Keratinocyte (primary cell): ENCODE measurements around the gene NKD1. TPM values are rescaled to one million over a fixed set of nuclear protein-coding genes. Genes with fewer than 3 reads are reported as not detected.

Experiments used
- DNase-seq: peaks from one replicate; pipeline ENCODE4 v3.0.0-alpha.2; 2011; ENCODE audit warnings: low read depth, missing footprints, low spot score
- FAIRE-seq: peaks from 2 replicates; lab custom pipeline; 2011; peaks lifted over from hg19 to GRCh38; lab: Jason Lieb, UNC
- H2AFZ ChIP-seq: 2 replicates; pipeline ENCODE4 v1.6.0; 2012; ENCODE audit warnings: low read length, control low read depth, inconsistent platforms; ENCODE audit not compliant: control insufficient read depth
- H3K27ac ChIP-seq: 2 replicates; pipeline ENCODE4 v1.5.1; 2011; ENCODE audit warnings: low read length; ENCODE audit not compliant: control insufficient read depth, insufficient read depth
- H3K27me3 ChIP-seq: 3 replicates; pipeline ENCODE4 v1.6.0; 2011; ENCODE audit warnings: low read length; ENCODE audit not compliant: control insufficient read depth, insufficient read depth; ENCODE audit errors: extremely low read depth
- H3K36me3 ChIP-seq, 2 experiments: 2 replicates in 1 of 2; 3 replicates in 1 of 2; pipeline ENCODE4 v1.5.1; 2011; ENCODE audit warnings: low read length in 2 of 2, mild to moderate bottlenecking in 1 of 2; ENCODE audit not compliant: control insufficient read depth in 2 of 2, insufficient read depth in 2 of 2; ENCODE audit errors: extremely low read depth in 1 of 2
- H3K4me1 ChIP-seq: 3 replicates; pipeline ENCODE4 v1.5.1; 2011; ENCODE audit warnings: low read length; ENCODE audit not compliant: control insufficient read depth, insufficient read depth; ENCODE audit errors: extremely low read depth
- H3K4me2 ChIP-seq: 3 replicates; pipeline ENCODE4 v1.6.0; 2011; ENCODE audit warnings: low read depth, low read length; ENCODE audit not compliant: control insufficient read depth, insufficient read depth; ENCODE audit errors: extremely low read depth
- H3K4me3 ChIP-seq, 3 experiments: fragments of 200-600 bp in 1 of 3; sonication (generic) in 1 of 3; 2 replicates in 2 of 3; 3 replicates in 1 of 3; pipeline ENCODE4 v1.5.1; 2011 to 2016; ENCODE audit warnings: low read length in 3 of 3, mild to moderate bottlenecking in 3 of 3, control low read depth in 2 of 3, inconsistent platforms in 1 of 3, low read depth in 1 of 3, mixed read lengths in 1 of 3, mixed run types in 1 of 3, moderate library complexity in 1 of 3; ENCODE audit not compliant: control insufficient read depth in 2 of 3, insufficient read depth in 2 of 3; ENCODE audit errors: extremely low read depth in 1 of 3
- H3K79me2 ChIP-seq: 2 replicates; pipeline ENCODE4 v1.6.0; 2012; ENCODE audit warnings: low read length; ENCODE audit not compliant: control insufficient read depth, insufficient read depth
- H3K9ac ChIP-seq: 3 replicates; pipeline ENCODE4 v1.6.0; 2011; ENCODE audit warnings: low read length; ENCODE audit not compliant: control insufficient read depth, insufficient read depth; ENCODE audit errors: extremely low read depth
- H3K9me1 ChIP-seq: 3 replicates; pipeline ENCODE4 v1.6.0; 2011; ENCODE audit warnings: low read length; ENCODE audit not compliant: control insufficient read depth, insufficient read depth; ENCODE audit errors: extremely low read depth
- H3K9me3 ChIP-seq: 2 replicates; pipeline ENCODE4 v1.5.1; 2012; ENCODE audit warnings: low read depth, low read length; ENCODE audit not compliant: control insufficient read depth
- H4K20me1 ChIP-seq: 3 replicates; pipeline ENCODE4 v1.6.0; 2011; ENCODE audit warnings: low read length; ENCODE audit not compliant: control insufficient read depth, insufficient read depth; ENCODE audit errors: extremely low read depth
- CTCF ChIP-seq, 3 experiments: IDR thresholded peaks in 1 of 3; conservative IDR thresholded peaks in 1 of 3; optimal IDR thresholded peaks in 1 of 3; 2 replicates in 2 of 3; 3 replicates in 1 of 3; pipeline versions ENCODE3 to v1.5.1; 2011; ENCODE audit warnings: low read length in 3 of 3, mild to moderate bottlenecking in 3 of 3, moderate library complexity in 2 of 3, control low read depth in 1 of 3, inconsistent platforms in 1 of 3; ENCODE audit not compliant: insufficient read depth in 2 of 3; ENCODE audit errors: extremely low read depth in 1 of 3
- EZH2 ChIP-seq: IDR thresholded peaks from one replicate; pipeline ENCODE4 v1.6.1; 2012; ENCODE audit warnings: inconsistent platforms, mild to moderate bottlenecking, low read length, moderate library complexity
- dilution Hi-C: fragments of 300-500 bp; cut with MboI; formaldehyde crosslinking; loops from one replicate; pipeline ENCODE4 v1.7.0; 2020; ENCODE audit warnings: low sequenced_read_pairs; ENCODE audit not compliant: extremely low pct_ligation_motif_present
- polyA plus RNA-seq, 5 experiments: library from polyadenylated mRNA; depleted of rRNA in 3 of 5; stranded (reverse) in 3 of 5; stranded (forward) in 1 of 5; unstranded in 1 of 5; fragments of >200 nt; gene quantifications; 1 replicate in 1 of 5; 2 replicates in 3 of 5; 3 replicates in 1 of 5; pipeline versions ENCODE4 v1.2.1 to v1.2.3, GENCODE V29; 2011 to 2012; ENCODE audit warnings: missing spikeins in 2 of 5, low read depth in 1 of 5, low replicate concordance in 1 of 5

The NKD1 gene
- polyA plus RNA-seq, 1 donor (not counting 4 experiments of a cell fraction or from before 2014, with no cell fraction given): 0.62 TPM

- H3K27ac ChIP-seq: no peak overlapping the region
- no peak for TF ChIP-seq CTCF (optimal IDR thresholded peaks at IDR 0.05 in 1 of 3, IDR thresholded peaks at IDR 0.05 in 1 of 3, conservative IDR thresholded peaks at IDR 0.05 in 1 of 3; ENCODE audit: extremely low read depth in 1 of 3, insufficient read depth in 2 of 3, low read length in 3 of 3)
- TF ChIP-seq EZH2: no peak
- H3K79me2 ChIP-seq: no peaks in the 10 kb centered on the region
- H3K4me1 ChIP-seq: no peaks in the 10 kb centered on the region
- dilution Hi-C loops: no loop called here
- no peaks in the 10 kb centered on the region for H3K9me3 ChIP-seq
- H2AFZ ChIP-seq: no peak overlapping the region
- H3K27me3 ChIP-seq: no peaks in the 10 kb centered on the region
- no peaks in the 10 kb centered on the region for H3K36me3 ChIP-seq
- no peak for FAIRE-seq
- H3K4me2 ChIP-seq: no peak overlapping the region
- DNase-seq: no peak
- no peaks in the 10 kb centered on the region for H4K20me1 ChIP-seq
- no peak overlapping the region for H3K4me3 ChIP-seq
- no peak overlapping the region for H3K9ac ChIP-seq
- no peaks in the 10 kb centered on the region for H3K9me1 ChIP-seq
Observed at GRCh38 chr16:50690177-50690576, 142.0 kb downstream of the NKD1 start.

DNA sequence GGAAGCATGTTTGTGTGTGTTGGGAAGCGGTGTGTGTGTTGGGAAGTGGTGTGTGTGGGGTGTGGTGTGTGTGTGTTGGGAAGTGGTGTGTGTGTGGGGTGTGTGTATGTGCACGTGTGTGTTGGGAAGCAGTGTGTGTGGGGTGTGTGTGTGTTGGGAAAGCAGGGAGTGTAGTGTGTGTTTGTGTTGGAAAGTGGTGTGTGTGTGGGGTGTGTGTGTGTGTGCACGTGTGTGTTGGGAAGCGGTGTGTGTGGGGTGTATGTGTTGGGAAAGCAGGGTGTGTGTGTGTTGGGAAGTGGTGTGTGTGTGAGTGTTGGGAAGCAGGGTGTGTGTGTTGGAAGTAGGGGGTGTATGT lies 144.4 kb downstream of the NKD1 start:
- H3K4me2 ChIP-seq: no peak overlapping the region
- H4K20me1 ChIP-seq: no peaks in the 10 kb centered on the region
- no peak overlapping the region for H3K9ac ChIP-seq
- H3K79me2 ChIP-seq: no peaks in the 10 kb centered on the region
- H3K9me3 ChIP-seq: no peaks in the 10 kb centered on the region
- FAIRE-seq: no peak
- no peak for DNase-seq
- TF ChIP-seq CTCF (optimal IDR thresholded peaks at IDR 0.05 in 1 of 3, IDR thresholded peaks at IDR 0.05 in 1 of 3, conservative IDR thresholded peaks at IDR 0.05 in 1 of 3; ENCODE audit: extremely low read depth in 1 of 3, insufficient read depth in 2 of 3, low read length in 3 of 3) (no peak), EZH2 (no peak)
- H2AFZ ChIP-seq: no peak overlapping the region
- dilution Hi-C loops: no loop called here
- H3K9me1 ChIP-seq: no peaks in the 10 kb centered on the region
- peaks cover 19% of the 10 kb centered on the region for H3K4me1 ChIP-seq
- no peaks in the 10 kb centered on the region for H3K27me3 ChIP-seq
- H3K27ac ChIP-seq: no peak overlapping the region
- H3K4me3 ChIP-seq: no peak overlapping the region
- no peaks in the 10 kb centered on the region for H3K36me3 ChIP-seq
